NCI-H1048 (cell line): ENCODE measurements around the gene CADM1.

Source experiments
- DNase-seq: peaks from one replicate; lab custom pipeline; 2025; lab: John Stamatoyannopoulos, UW

The CADM1 gene

DNA sequence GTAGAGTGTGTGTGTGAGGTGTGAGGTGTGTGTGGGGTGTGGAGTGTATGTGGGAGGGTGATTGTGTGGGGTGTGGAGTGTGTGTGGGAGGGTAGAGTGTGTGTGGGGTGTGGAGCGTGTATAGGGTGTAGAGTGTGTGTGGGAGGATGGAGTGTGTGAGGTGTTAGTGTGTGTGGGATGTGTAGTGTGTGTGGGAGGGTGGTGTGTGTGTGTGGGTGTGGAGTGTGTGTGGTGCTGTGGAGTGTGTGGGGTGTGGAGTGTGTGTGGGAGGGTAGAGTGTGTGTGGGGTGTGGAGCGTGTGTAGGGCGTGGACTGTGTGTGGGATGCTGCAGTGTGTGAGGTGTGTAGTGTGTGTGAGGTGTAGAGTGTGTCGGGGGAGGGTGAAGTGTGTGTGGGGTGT, 356.1 kb downstream of the CADM1 start:
- no peak for DNase-seq

DNA sequence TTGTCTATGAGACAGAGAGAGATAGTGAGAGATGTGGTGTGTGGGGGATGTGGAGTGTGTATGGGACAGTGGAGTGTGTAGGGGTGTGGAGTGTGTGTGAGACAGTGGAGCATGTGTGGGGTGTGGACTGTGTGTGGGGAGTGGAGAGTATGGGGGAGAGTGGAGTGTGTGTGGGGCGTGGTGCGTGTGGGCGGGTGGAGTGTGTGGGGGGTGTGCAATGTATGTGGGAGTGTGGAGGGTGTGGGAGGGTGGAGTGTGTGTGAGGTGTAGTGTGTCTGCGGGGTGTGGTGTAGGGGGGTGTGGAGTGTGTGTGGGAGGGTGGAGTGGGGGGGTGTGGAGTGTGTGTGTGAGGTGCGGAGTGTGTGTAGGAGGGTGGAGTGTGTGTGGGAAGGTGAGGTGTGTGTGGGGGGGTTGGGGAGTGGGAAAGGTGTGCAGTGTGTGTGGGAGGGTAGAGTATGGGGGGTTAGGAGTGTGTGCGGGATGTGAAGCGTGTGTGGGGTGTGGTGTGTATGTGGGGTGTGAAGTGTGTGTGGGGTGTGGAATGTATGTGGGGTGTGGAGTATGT, 356.9 kb downstream of the CADM1 start:
- DNase-seq = no peak

DNA sequence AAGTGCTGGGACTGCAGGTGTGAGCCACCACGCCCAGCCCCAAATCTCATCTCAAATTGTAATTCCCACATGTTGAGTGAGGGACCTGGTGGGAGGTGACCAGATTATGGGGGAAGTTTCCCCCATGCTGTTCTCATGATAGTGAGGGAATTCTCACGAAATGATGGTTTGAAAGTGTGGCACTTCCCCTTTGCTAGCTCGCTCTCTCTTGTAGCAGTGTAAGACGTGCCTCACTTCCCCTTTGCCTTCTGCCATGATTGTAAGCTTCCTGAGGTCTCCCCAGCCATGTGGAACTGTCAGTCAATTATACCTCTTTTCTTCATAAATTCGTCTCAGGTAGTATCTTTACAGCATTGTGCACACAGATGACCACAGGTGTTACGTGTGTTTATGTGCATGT, 357.8 kb downstream of the CADM1 start:
- no peak for DNase-seq

DNA sequence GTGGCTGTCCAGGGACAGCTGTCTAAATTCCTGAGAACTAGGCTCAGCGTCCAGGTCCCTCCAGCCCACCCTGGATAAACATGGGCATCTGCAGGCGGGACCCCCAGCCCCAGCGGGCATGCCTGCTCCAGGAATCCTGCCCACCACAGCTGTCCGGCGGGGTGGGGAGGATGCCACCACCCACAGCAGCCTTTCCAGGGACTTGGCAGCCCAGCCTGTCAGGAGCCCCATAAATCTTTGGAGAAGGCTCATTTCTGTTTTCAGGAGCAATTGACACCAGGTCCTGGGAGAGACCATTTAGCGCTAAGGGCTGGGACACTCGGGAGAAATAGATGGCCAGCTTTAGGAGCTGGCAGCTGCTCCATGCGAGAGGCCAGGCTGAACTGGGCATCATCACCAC, 358.9 kb downstream of the CADM1 start:
- no peak for DNase-seq

DNA sequence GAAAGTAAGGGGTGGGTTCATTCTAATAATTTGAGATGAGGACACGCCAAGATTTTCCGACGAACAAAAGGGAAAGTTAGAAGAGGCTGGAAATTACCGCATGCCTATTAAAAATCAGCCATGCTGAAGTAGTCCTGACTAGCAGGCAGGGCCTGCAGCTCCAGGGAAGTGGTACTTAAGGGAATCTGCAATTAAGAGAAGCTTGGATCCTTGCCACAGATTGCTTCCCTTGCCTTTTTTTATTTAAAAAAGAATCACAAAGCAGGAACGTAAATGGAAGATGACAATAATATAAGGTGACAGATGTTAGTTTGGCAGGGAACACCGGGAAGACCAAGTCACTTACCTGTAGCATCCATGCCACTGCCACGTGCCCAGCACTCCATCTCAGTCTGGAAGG, 359.3 kb downstream of the CADM1 start:
- DNase-seq = no peak

DNA sequence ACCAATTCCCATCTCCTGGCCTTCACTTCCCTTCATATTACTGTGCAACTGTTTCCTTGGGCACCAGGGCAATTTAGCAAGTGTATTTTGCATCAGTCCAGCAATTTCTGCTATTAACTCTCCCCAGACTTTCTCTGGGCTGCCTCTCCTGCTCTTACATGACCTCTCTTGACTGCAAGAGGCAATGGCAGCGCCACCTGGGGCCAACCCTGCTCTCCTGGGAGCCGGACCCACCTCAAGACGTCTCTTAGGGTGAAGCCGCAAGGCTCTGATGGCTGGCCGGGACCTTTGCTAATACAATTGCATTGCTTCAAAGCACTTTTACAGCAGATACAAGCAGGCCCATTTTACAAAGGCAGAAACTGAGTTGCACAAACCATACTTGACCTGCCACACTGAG, 360.2 kb downstream of the CADM1 start:
- no peak for DNase-seq

DNA sequence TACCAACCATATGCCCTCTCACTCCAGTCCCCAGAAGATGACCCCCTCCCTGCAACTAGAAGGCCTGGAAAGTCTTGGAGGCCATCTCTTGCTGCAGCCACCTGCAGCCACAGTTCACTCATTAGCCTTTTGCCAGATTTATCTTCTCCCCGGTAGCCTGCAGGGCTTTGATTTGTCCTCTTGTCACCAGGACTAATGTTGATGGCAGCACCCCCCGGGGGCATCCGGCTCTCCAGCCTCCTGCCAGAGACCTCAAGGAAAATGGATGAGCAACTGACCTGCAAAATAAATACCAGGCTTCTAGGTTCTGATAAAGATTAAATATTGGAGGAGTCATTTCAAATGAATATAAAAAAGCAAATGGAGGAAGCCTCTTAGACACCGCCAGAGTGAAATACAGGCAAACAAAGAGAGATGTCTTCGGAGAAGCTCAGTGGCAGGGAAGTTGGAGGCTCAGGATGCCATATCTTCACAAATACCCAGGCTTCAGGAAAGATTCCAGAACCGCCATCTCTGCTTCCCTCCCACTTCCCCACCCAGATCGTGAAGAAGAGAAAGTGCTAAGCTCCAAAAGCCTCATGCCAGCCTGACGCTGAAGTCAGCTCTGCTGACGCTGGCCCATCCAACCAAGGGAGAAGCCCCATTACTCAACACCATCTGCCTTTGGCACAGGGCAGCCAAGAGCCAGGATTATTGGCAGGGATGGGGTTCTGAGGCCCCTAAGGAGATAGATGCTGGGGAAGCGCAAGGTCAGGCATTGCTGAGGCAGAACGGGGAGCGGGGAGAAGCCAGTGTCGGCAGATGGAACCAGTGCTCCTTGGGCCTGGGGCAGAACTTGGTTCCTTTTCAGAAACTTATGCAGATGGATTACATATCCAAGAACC, 362.7 kb downstream of the CADM1 start:
- no peak for DNase-seq

DNA sequence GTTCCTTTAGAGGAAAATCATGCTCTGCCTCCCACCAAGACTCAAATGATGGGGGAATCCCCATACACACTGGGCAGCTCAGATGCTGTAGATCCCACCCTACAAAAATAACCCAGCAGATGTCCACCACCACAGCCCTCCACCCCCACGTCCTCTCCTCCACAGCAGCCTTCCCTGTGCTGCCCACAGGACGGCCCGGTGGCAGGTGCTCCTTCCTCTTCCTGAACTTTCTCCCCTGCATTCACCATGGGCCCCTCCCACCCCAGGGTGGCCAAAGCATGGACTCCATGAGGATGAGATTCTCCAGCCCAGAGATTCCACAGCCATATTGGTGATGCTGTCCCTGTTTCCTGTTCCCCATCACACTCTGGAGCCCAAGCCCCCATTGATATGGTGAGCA, 368.3 kb downstream of the CADM1 start:
- DNase-seq = no peak

DNA sequence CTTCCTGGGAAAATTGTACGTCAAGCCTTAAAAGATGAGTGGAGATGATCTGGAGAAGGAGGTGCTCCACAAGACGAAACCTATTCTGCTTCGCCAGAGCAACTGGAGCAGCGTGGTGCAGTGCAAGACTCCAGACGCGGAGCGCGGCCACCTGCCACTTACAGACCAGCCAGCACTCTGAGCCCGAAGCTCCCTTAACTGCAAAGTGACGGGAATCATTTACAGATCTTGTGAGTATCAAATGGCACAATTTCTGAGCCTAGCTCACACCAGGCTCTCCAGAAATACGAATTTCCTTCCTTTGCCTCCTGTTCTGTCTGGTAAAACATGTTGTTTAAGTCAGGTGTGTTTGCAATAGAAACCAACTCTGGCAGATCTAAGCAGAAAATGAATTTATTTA, 369.3 kb downstream of the CADM1 start:
- no peak for DNase-seq

DNA sequence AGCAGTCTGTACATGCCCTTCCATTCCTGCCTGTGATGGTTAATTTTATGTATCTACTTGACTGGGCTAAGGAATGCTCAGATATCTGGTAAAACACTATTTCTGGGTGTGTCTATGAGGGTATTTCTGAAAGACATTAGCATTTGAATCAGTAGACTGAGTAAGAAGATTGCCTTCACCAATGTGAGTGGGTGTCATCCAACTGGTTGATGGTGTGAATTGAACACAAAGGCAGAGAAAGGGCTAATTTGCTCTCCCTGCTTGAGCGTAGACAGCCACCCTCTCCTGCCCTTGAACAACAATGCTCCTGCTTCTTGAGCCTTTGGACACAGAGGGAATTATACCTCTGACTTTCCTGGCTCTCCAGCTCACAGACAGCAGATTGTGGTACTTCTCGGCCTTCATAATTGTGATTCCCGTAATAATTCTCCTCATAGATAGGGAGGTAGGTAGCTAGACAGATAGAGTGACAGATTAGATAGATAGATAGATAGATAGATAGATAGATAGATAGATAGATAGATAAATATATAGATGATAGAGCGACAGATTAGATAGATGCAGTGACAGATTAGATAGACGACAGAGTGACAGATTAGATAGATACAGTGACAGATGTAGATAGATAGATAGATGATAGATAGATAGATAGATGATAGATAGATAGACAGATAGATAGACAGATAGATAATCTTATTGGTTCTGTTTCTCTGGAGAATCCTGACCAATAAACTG, 370.6 kb downstream of the CADM1 start:
- DNase-seq = no peak

DNA sequence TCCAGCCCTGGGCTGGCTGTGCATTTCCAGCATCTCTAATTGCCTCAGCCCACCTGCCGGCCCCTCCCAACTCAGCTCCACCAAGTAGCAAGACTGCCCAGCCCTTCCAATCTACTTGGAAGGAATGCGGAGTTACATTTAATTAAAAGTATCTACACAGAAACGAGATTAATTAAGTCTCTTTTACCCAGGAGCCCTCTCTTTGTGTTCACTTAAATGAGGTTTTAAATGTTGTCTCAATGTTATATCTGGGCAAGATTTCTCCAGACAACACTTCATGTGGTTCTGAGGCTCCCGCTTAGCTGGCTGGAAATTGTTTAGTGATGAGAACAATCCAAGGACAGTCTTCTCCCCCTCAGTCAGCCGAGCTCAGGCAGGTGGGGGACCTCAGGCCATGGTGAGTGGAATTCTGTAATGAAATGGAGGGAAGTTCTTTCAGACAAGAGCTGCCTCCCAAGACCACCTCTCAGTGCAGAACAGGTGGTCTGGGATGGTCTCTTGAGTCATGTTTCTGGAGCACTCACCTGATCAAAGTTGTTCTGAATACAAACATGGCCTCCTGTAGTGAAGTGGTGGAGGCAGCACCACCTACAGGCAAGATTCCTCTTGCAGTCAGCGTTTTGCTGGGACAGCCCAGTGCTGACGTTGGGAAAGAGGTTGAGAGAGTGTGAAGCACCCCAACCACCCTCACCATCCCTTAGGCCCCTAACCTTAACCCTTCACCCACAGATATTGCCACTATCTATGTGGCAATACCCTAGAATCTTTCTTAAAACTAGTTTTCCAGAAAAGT, 371.6 kb downstream of the CADM1 start:
- no peak for DNase-seq

DNA sequence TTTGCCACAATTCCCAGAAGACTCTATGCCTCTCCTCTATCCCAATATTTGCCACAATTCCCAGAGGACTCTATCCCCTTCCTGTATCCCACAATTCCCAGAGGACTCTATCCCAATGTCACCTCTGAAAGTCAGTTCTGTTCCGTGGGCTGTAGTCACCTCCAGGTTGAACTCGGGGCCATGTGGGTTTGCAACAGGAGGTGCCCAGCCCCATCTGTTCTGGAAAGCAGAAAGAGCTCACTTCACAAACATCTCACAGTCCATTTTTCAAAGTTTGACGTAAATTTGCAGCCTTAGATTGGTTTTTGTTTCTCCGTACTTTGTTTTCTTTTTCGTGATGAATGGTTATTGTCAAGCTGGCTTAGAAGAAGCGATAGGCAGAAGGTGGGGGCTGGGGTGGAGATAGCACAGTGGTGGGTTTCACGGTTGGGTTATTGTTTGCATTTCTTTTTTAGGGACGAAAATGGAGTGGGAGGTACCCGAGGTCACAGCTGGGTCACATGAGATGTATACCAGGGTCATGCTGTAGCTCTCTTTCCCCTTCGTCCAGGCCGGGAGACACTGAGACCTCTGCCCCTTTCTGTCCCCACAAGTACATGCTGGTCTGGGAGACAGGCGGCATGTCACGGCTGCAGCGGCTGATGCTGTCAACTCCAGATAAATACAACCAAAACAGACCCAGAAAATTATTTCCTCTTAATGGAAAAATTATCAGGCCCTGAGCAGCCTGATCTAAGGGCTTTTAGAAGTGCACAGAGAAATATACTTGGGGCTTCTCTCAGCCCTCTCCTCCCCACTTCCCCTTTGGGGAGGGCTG, 374.5 kb downstream of the CADM1 start:
- DNase-seq = no peak

DNA sequence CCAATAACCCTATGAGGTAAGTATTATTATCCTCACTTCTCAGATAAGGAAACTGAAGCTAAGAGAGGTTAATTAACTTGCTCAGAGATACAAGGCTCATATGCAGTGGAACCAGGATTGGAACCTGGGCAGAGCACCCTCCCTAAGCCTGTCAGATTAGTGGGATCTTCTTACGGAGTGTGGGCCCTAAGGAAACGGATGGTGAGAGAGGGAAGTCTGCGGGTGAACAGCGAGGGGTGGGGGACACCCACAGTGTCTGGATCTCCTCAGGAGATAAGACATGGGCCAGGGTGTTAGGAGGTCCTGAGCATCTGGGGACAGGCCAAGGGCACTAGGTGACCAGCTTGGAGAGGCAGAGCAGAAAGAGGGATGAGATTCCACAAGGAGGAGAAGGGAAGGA, 376.0 kb downstream of the CADM1 start:
- no peak for DNase-seq

DNA sequence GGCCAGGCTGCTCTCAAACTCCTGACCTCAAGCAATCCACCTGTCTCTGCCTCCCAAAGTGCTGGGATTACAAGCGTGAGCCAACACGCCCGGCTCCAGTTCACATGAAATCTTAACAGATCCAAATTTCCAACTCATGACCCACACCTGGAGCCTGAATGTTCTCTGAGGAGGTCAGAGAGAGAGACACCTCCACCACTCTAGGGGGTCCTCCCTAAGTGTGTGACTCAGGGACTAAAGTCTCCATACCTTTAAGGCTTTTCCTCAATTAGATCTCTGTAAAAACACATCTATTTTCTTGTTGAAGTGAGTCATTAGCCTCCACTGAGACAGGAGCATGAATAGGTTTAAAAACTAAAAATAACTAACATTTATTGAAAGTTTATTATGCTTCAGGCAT, 376.4 kb downstream of the CADM1 start:
- no peak for DNase-seq

DNA sequence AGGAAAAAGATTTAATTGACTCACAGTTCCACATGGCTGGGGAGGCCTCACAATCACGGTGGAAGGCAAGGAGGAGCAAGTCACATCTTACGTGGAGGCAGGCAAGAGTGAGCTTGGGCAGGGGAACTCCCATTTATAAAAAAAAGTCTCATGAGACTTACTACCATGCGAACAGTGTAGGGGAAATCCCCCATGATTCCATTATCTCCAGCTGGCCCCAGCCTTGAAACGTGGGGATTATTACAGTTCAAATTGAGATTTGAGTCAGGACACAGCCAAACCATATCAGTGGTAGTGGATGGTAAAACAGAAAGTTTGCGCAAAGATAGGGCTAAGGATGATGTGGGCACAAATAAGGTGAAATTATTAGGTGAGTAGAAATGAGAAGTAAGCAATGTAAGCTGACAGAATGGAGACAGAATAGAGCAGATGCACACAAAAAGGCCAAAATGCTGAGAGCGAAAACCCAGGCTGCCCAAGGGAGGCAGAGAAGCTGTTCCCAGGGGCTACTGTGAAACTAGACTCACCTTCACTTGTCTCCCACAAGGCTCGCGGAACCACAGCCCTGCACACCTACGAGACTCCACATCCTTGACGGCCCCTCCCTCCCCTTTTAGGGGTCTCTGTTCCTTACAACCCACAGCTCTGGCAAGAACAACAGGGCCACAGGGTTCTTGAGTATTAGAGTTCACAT, 377.6 kb downstream of the CADM1 start:
- no peak for DNase-seq

DNA sequence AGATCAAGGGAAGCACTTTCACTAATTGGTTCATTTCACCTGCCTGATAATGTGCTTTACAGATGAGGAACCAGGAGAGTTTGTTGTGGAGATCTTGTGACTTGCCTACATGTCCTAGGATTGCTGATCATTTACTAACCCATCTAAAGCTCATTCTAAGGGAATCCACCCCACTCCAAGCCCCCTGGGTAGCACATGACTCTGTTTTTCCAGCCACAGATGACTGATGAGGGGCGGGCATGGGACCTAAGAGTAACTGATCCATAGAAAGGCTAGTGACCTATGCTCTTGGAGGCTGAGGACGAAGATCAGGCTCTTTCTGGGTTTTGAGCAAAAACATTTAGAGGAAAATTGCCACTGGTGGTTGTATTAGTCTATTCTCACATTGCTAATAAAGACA, 378.1 kb downstream of the CADM1 start:
- no peak for DNase-seq

DNA sequence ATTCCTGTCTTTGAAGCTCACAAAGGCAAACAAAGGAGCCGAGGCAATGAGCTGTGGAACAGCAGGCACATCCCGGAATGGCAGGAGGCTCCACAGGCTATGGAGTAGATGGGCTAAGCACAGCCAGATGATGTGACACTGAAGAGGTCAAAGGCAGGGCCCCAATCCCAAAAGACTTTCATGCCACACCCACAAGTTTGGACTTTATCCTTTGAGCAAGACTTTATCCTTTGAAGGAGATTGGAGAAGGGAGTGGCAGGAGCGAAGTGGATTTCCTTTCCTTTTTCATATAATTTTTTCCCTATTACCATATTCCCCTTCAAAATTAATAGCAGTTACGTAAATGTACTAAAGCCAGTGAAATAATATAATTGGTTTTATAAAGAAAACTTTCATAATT, 379.4 kb downstream of the CADM1 start:
- DNase-seq = no peak

DNA sequence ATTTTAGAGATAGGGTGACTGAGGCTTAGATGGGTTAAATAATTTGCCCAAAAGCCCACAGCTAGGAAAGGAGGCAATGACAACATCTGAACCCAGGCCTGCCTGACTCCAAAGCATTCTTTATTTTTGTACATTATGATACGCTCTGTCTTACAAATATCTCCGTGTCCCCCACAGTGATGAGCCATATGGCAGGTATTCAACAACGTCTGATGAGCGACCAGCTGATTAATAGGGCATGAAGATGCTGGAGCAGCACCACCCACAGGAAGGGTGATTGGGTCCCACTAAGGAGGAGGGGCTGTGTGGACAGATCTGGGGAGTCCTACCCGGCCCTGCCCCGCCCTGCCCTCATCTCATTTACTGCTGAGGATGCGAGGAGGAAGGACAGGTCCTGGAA, 380.6 kb downstream of the CADM1 start:
- no peak for DNase-seq

DNA sequence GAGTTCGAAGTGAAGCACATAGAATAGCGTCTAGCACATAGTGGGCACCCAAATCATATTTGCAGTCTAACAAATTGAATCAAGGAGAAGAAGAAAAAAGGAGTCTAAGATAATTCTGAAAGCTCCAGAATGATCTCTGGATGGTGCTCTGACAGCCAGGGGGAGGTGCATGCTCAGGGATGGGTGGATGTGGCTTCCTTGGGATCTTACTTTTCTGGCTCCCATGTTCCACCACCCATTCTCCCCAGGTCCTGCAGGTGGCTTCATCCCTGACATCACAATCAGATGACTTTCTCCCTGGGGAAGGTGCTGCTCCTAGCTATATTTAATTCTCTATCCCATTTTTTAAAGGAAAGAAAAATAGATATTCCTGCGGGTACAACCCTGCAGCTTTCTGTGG, 381.9 kb downstream of the CADM1 start:
- DNase-seq = no peak
